ENCODE data around the gene WDR86.

WDR86 gene

DNA sequence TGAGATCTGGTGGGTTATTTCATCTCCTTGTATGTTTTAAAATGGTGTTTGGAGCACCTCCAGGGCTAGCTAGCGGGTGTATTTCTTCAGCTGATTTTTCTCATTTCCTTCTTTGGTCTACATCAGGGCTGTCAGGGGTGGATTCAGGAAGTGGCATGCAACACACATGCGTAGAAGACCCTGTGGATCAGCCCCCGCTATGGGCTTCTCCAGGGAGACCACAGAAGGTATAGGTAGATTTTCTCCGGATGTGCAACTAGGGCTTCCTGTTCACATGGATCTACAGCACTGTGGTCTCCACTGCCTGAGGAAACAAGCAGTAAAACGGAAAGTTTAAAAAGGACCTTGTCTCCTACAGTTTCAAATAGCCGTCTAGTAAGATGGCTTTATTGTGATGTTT lies 57.9 kb downstream of the WDR86 start:
- no peaks in the 10 kb centered on the region for H3K9me3 ChIP-seq (replicated peaks; ENCODE audit: insufficient read depth, low read length)
- no peak overlapping the region for H3K27ac ChIP-seq (ENCODE audit: low read length)
- no peaks in the 10 kb centered on the region for H3K27me3 ChIP-seq (replicated peaks; ENCODE audit: insufficient read depth, low read length)
- H3K9me2 ChIP-seq (replicated peaks; ENCODE audit: insufficient read depth, low read length), result no peaks in the 10 kb centered on the region
- no peak overlapping the region for H3K9ac ChIP-seq (ENCODE audit: low read length)
- no peaks in the 10 kb centered on the region for H3K36me3 ChIP-seq (replicated peaks; ENCODE audit: insufficient read depth, low read length)
- no peak overlapping the region for H2AFZ ChIP-seq (ENCODE audit: low read length)
- TF ChIP-seq, protein P1, sequence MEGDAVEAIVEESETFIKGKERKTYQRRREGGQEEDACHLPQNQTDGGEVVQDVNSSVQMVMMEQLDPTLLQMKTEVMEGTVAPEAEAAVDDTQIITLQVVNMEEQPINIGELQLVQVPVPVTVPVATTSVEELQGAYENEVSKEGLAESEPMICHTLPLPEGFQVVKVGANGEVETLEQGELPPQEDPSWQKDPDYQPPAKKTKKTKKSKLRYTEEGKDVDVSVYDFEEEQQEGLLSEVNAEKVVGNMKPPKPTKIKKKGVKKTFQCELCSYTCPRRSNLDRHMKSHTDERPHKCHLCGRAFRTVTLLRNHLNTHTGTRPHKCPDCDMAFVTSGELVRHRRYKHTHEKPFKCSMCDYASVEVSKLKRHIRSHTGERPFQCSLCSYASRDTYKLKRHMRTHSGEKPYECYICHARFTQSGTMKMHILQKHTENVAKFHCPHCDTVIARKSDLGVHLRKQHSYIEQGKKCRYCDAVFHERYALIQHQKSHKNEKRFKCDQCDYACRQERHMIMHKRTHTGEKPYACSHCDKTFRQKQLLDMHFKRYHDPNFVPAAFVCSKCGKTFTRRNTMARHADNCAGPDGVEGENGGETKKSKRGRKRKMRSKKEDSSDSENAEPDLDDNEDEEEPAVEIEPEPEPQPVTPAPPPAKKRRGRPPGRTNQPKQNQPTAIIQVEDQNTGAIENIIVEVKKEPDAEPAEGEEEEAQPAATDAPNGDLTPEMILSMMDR (IDR thresholded peaks at IDR 0.05; ENCODE audit: low read length), result no peak
- no peak for TF ChIP-seq EZH2 (optimal IDR thresholded peaks at IDR 0.05; ENCODE audit: low read depth, low read length)
- no peak for TF ChIP-seq EZH2phosphoT487 (IDR thresholded peaks at IDR 0.05; ENCODE audit: low read length)
- 0 out of 2 replicates have a peak, but pooled peaks cover 3% of the 10 kb centered on the region for H4K20me1 ChIP-seq (ENCODE audit: insufficient read depth, low read length)
- DNase-seq, result no peak
- peaks cover 6% of the 10 kb centered on the region for H3K4me1 ChIP-seq (ENCODE audit: low read length)
- H3K4me2 ChIP-seq (ENCODE audit: low read depth, low read length), result no peak overlapping the region
- no peak overlapping the region for H3K4me3 ChIP-seq (ENCODE audit: low read length)
- H3K79me2 ChIP-seq (ENCODE audit: low read length), result no peaks in the 10 kb centered on the region
- peaks cover 11% of the 10 kb centered on the region; the same call in 1 of the 2 replicates for H3F3A ChIP-seq (ENCODE audit: insufficient read depth, low read length)

DNA sequence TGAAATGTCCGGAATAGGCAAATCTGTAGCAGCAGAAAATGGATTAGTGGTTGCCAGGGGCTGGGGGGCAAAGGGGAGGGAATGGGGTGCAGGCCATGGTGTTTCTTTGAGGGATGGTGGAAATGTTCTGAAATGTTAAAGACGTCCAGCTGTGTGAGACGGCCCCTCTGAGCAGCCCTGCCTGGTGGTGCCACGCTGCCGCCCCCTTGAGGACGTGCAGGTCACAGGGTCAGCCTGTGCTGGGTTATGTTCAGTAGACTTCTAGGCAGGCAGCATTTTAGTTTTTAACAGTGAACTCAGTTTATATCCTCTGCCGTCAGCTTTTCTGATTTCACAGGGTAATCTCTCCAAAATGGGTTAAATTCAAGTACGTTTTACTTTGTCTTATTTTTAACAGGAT lies 58.8 kb downstream of the WDR86 start:
- no peaks in the 10 kb centered on the region for H3K27me3 ChIP-seq (replicated peaks; ENCODE audit: insufficient read depth, low read length)
- H3K9ac ChIP-seq (ENCODE audit: low read length), result no peak overlapping the region
- H3K27ac ChIP-seq (ENCODE audit: low read length), result no peak overlapping the region
- H3F3A ChIP-seq (ENCODE audit: insufficient read depth, low read length), result peaks cover 11% of the 10 kb centered on the region; the same call in 1 of the 2 replicates
- H3K36me3 ChIP-seq (replicated peaks; ENCODE audit: insufficient read depth, low read length), result no peaks in the 10 kb centered on the region
- H3K4me2 ChIP-seq (ENCODE audit: low read depth, low read length), result no peak overlapping the region
- H3K79me2 ChIP-seq (ENCODE audit: low read length), result no peaks in the 10 kb centered on the region
- H3K4me3 ChIP-seq (ENCODE audit: low read length), result no peak overlapping the region
- TF ChIP-seq EZH2 (optimal IDR thresholded peaks at IDR 0.05; ENCODE audit: low read depth, low read length), result no peak
- TF ChIP-seq, protein P1 (IDR thresholded peaks at IDR 0.05; ENCODE audit: low read length), result peak; percentile 50
- 0 out of 2 replicates have a peak, but pooled peaks cover 3% of the 10 kb centered on the region for H4K20me1 ChIP-seq (ENCODE audit: insufficient read depth, low read length)
- H3K9me2 ChIP-seq (replicated peaks; ENCODE audit: insufficient read depth, low read length), result no peaks in the 10 kb centered on the region
- peaks cover 6% of the 10 kb centered on the region for H3K4me1 ChIP-seq (ENCODE audit: low read length)
- no peak for DNase-seq
- no peaks in the 10 kb centered on the region for H3K9me3 ChIP-seq (replicated peaks; ENCODE audit: insufficient read depth, low read length)
- no peak overlapping the region for H2AFZ ChIP-seq (ENCODE audit: low read length)

DNA sequence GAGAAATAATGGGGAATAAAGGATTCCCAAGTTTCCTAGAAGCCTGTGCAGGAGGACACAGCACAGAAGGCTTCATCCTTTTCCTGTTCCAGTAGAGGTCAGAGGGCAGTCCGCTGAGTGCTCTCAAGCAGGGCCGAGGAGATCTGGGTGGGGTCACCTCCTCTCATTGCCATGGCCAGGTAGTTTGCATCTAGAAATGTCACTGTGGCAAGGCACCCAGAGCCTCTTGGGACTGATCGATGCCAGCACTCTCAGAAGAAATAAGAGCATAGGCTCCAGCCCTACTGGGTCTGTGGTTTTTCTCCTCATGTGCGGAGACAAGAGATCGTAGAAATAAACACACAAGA lies 60.4 kb downstream of the WDR86 start:
- Histone ChIP-seq H3K9ac (ENCODE audit: low read length) (peak overlapping the region; percentile 16; the same call in 1 of the 2 replicates), H3K27me3 (replicated peaks; ENCODE audit: insufficient read depth, low read length) (no peaks in the 10 kb centered on the region), H4K20me1 (ENCODE audit: insufficient read depth, low read length) (0 out of 2 replicates have a peak, but pooled peaks cover 3% of the 10 kb centered on the region), H3K9me3 (replicated peaks; ENCODE audit: insufficient read depth, low read length) (no peaks in the 10 kb centered on the region), H3K9me2 (replicated peaks; ENCODE audit: insufficient read depth, low read length) (no peaks in the 10 kb centered on the region), H2AFZ (ENCODE audit: low read length) (peak overlapping the region; percentile 75), H3K79me2 (ENCODE audit: low read length) (no peaks in the 10 kb centered on the region), H3K4me2 (ENCODE audit: low read depth, low read length) (peak overlapping the region; percentile 53; the same call in 1 of the 2 replicates), H3K4me3 (ENCODE audit: low read length) (peak overlapping the region; percentile 61), H3K27ac (ENCODE audit: low read length) (peak overlapping the region; percentile 80; the same call in 1 of the 2 replicates), H3F3A (ENCODE audit: insufficient read depth, low read length) (peaks cover 11% of the 10 kb centered on the region; the same call in 1 of the 2 replicates), H3K36me3 (replicated peaks; ENCODE audit: insufficient read depth, low read length) (0 out of 2 replicates have a peak, but pooled peaks cover 4% of the 10 kb centered on the region), H3K4me1 (ENCODE audit: low read length) (peaks cover 6% of the 10 kb centered on the region)
- TF ChIP-seq EZH2 (optimal IDR thresholded peaks at IDR 0.05; ENCODE audit: low read depth, low read length) (no peak), EZH2phosphoT487 (IDR thresholded peaks at IDR 0.05; ENCODE audit: low read length) (no peak)
- TF ChIP-seq, protein P1 (IDR thresholded peaks at IDR 0.05; ENCODE audit: low read length), result no peak
- DNase-seq, result no peak

Data from MM.1S (cell line).